Thyroid gland (tissue), 4 donors: ENCODE data around the gene SAMD4A. TPM values are rescaled to one million over a fixed set of nuclear protein-coding genes. Genes with fewer than 3 reads are reported as not detected.
A peak's percentile ranks its signal among the peaks of the same experiment; 100 is the strongest.

ENCODE experiments used
- DNase-seq, 2 donors: peaks; one replicate each; pipeline ENCODE4 v3.0.0-alpha.2; 2019
- H3K27ac ChIP-seq, 3 donors: fragments of 200-600 bp; sonication (generic); 1 replicate in 2 of 3; 2 replicates in 1 of 3; pipeline ENCODE4 v1.5.1; 2016 to 2019; ENCODE audit warnings: mild to moderate bottlenecking in 1 of 3, moderate library complexity in 1 of 3
- H3K27me3 ChIP-seq: fragments of 200-600 bp; sonication (generic); one replicate; pipeline ENCODE4 v1.5.1; 2019
- H3K36me3 ChIP-seq, 2 donors: fragments of 200-600 bp; sonication (generic); one replicate each; pipeline ENCODE4 v1.5.1; 2016 to 2019
- H3K4me1 ChIP-seq, 2 donors: fragments of 200-600 bp; sonication (generic); one replicate each; pipeline ENCODE4 v1.5.1; 2017 to 2019
- H3K4me3 ChIP-seq, 3 donors: fragments of 200-600 bp; sonication (generic); replicated peaks in 1 of 3; 1 replicate in 2 of 3; 2 replicates in 1 of 3; pipeline ENCODE4 v1.5.1; 2016; ENCODE audit warnings: mild to moderate bottlenecking in 1 of 3
- H3K9me3 ChIP-seq: fragments of 200-600 bp; sonication (generic); one replicate; pipeline ENCODE4 v1.5.1; 2017
- CTCF ChIP-seq, 6 experiments: fragments of 200-600 bp in 3 of 6; fragments of 450-650 bp in 3 of 6; sonication (generic) in 3 of 6; IDR thresholded peaks; one replicate each; pipeline ENCODE4 v1.5.1; 2016 to 2019; ENCODE audit warnings: antibody characterized with exemption in 6 of 6, mild to moderate bottlenecking in 2 of 6, inconsistent platforms in 1 of 6, moderate library complexity in 1 of 6
- POLR2A ChIP-seq, 2 donors: fragments of 450-650 bp; IDR thresholded peaks; one replicate each; pipeline ENCODE4 v1.6.1; 2017; ENCODE audit warnings: antibody characterized with exemption in 2 of 2, mild to moderate bottlenecking in 2 of 2, moderate library complexity in 1 of 2
- WGBS, 2 donors: methylation state at CpG; one replicate each; pipeline ENCODE4 v1.1.5; 2017; 5-methylcytosine and 5-hydroxymethylcytosine counted together
- intact Hi-C: fragments of 100-400 bp; cut with DNase I; formaldehyde crosslinking; loops from one replicate; pipeline ENCODE4 v1.15.1; 2023
- total RNA-seq, 4 donors: library from RNA; depleted of rRNA; stranded (reverse); fragments of >200 nt; gene quantifications; one replicate each; pipeline ENCODE4 v1.2.3, GENCODE V29; 2016

Gene SAMD4A
- total RNA-seq, 4 donors from 2014 or later: 12.6 to 32.7 (median 17.6) TPM

- no peak for DNase-seq
- 94 to 96% methylated on average over 3 of the region's 3 CpGs for WGBS, 2 donors
- intact Hi-C loops: no loop called here
- H3K27ac ChIP-seq: no peak overlapping the region
- H3K9me3 ChIP-seq: no peaks in the 10 kb centered on the region
- peaks cover 0 to 11% of the 10 kb centered on the region in 2 donors for H3K36me3 ChIP-seq
- TF ChIP-seq CTCF (IDR thresholded peaks at IDR 0.05) (no peak), POLR2A (IDR thresholded peaks at IDR 0.05) (no peak)
- H3K4me3 ChIP-seq: no peak overlapping the region
- no peaks in the 10 kb centered on the region for H3K4me1 ChIP-seq
- no peaks in the 10 kb centered on the region for H3K27me3 ChIP-seq
Observed at GRCh38 chr14:54538055-54538454, 28.9 kb upstream of the SAMD4A start.

GRCh38 chr14:54547583-54547982 is 19.3 kb upstream of the SAMD4A start:
- H3K4me3 ChIP-seq: no peak overlapping the region
- WGBS, 2 donors: 96 to 98% methylated on average over 3 of the region's 3 CpGs
- no peak for DNase-seq
- H3K9me3 ChIP-seq: no peaks in the 10 kb centered on the region
- H3K27me3 ChIP-seq: no peaks in the 10 kb centered on the region
- no peak overlapping the region for H3K27ac ChIP-seq
- TF ChIP-seq CTCF (IDR thresholded peaks at IDR 0.05) (no peak), POLR2A (IDR thresholded peaks at IDR 0.05) (no peak)
- H3K4me1 ChIP-seq: no peaks in the 10 kb centered on the region
- intact Hi-C loops: no loop called here
- no peaks in the 10 kb centered on the region for H3K36me3 ChIP-seq

- H3K27ac ChIP-seq: peak overlapping the region in 2 of 3 donors; percentile 0 to 38
- no peaks in the 10 kb centered on the region for H3K36me3 ChIP-seq
- no peaks in the 10 kb centered on the region for H3K9me3 ChIP-seq
- peak; percentile 78 to 80 for DNase-seq
- TF ChIP-seq POLR2A (IDR thresholded peaks at IDR 0.05): no peak
- TF ChIP-seq CTCF (IDR thresholded peaks at IDR 0.05): no peak
- H3K4me3 ChIP-seq: no peak overlapping the region
- WGBS, 2 donors: 26 to 30% methylated on average over 5 of the region's 5 CpGs
- intact Hi-C loops: no loop called here
- H3K27me3 ChIP-seq: no peaks in the 10 kb centered on the region
- H3K4me1 ChIP-seq: no peaks in the 10 kb centered on the region
Observed at GRCh38 chr14:54548491-54548890, 18.4 kb upstream of the SAMD4A start.

GRCh38 chr14:54549862-54550261 is 17.1 kb upstream of the SAMD4A start:
- Histone ChIP-seq H3K27ac (no peak overlapping the region), H3K36me3 (no peaks in the 10 kb centered on the region), H3K9me3 (no peaks in the 10 kb centered on the region), H3K27me3 (no peaks in the 10 kb centered on the region), H3K4me3 (no peak overlapping the region), H3K4me1 (no peaks in the 10 kb centered on the region)
- no peak for DNase-seq
- 83 to 84% methylated on average over 3 of the region's 3 CpGs for WGBS, 2 donors
- TF ChIP-seq CTCF (IDR thresholded peaks at IDR 0.05) (no peak), POLR2A (IDR thresholded peaks at IDR 0.05) (no peak)
- intact Hi-C loops: no loop called here

- H3K4me3 ChIP-seq: no peak overlapping the region
- TF ChIP-seq CTCF (IDR thresholded peaks at IDR 0.05): no peak
- DNase-seq: no peak
- no peaks in the 10 kb centered on the region for H3K36me3 ChIP-seq
- intact Hi-C loops: no loop called here
- no peak overlapping the region for H3K27ac ChIP-seq
- H3K9me3 ChIP-seq: no peaks in the 10 kb centered on the region
- no peaks in the 10 kb centered on the region for H3K27me3 ChIP-seq
- 80 to 87% methylated on average over 1 of the region's 1 CpG for WGBS, 2 donors
- no peaks in the 10 kb centered on the region for H3K4me1 ChIP-seq
Observed at GRCh38 chr14:54550514-54550913, 16.4 kb upstream of the SAMD4A start.
